Lower lobe of right lung (tissue), 2 donors: Measurements from ENCODE around the gene AHCY. TPM values are rescaled to one million over a fixed set of nuclear protein-coding genes. Genes with fewer than 3 reads are reported as not detected.

Experiments
- ATAC-seq, 2 donors: fragments of 200-7000 bp; cut with Tn5 transposase; one replicate each; pipeline ENCODE4 v1.9.1; 2020 to 2022; ENCODE audit warnings: mild to moderate bottlenecking in 2 of 2, moderate library complexity in 2 of 2
- DNase-seq: peaks from one replicate; pipeline ENCODE4 v3.0.0-alpha.2; 2020
- H3K27ac ChIP-seq: fragments of 200-600 bp; one replicate; pipeline ENCODE4 v1.8.0; 2022
- H3K27me3 ChIP-seq: fragments of 200-600 bp; one replicate; pipeline ENCODE4 v1.8.0; 2022; ENCODE audit warnings: low read depth
- H3K36me3 ChIP-seq: fragments of 200-600 bp; one replicate; pipeline ENCODE4 v1.8.0; 2022; ENCODE audit warnings: mild to moderate bottlenecking
- H3K4me1 ChIP-seq: fragments of 200-600 bp; one replicate; pipeline ENCODE4 v1.8.0; 2022
- H3K4me3 ChIP-seq: fragments of 200-600 bp; one replicate; pipeline ENCODE4 v1.8.0; 2022; ENCODE audit warnings: mild to moderate bottlenecking
- H3K9me3 ChIP-seq: fragments of 200-600 bp; one replicate; pipeline ENCODE4 v1.8.0; 2022
- CTCF ChIP-seq: fragments of 200-600 bp; IDR thresholded peaks from one replicate; pipeline ENCODE4 v1.8.0; 2022; ENCODE audit warnings: antibody characterized with exemption, mild to moderate bottlenecking
- intact Hi-C: fragments of 100-400 bp; cut with DNase I; formaldehyde crosslinking; loops from one replicate; pipeline ENCODE4 v1.11.0; 2022
- total RNA-seq: library from RNA; stranded (reverse); fragmentation: NEBNext Ultra II Directional; extraction: Animal tissue kit (Norgen Biotek cat#: 25700); gene quantifications from one replicate; pipeline ENCODE4 v1.2.1, GENCODE V29; 2021
- donor health status: DM: no; HTN: yes; CAD: no; lungs with severe emphysema.

AHCY gene
- total RNA-seq, 1 donor from 2014 or later: 63.8 TPM

DNA sequence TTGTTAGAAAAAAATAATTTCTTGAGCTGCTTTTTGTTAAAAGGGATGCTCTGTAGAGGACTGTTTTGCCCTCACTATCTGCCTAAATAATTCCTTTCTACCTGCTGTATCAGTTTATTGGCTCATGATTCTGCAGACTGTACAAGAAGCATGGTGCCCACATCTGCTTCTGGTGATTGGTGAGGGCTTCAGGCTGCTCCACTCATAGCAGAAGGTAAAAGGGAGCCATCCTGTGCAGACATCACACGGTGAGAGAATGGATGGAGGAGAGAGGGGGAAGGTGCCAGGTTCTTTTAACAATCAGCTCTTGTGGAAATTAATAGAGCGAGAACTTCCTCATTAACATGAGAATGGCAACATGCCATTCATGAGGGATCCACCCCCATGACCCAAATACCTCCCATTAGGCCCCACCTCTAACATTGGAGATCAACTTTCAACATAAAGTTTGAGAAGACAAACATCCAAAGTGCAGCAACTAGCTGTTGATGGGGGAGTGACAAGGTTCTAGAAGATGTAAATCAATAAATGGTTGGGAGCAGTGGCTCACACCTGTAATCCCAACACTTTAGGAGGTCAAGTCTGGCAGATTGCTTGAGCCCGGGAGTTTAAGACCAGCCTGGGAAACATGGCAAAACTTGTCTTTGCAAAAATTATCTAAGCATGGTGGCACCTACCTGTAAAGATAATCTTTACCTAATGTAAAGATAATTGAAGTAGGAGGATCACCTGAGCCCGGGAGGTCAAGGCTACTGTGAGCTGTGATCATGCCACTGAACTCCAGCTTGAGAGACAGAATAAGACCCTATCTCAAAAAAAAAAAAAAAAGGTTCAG, 15.7 kb upstream of the AHCY start:
- no peak overlapping the region for H3K27ac ChIP-seq
- no peaks in the 10 kb centered on the region for H3K4me1 ChIP-seq
- no peak for TF ChIP-seq CTCF
- H3K36me3 ChIP-seq: no peaks in the 10 kb centered on the region
- ATAC-seq: no peak
- DNase-seq: peak; percentile 5
- H3K27me3 ChIP-seq: no peaks in the 10 kb centered on the region
- intact Hi-C loops: loop anchor here (10.0 kb wide), 1 partner anchor 156 kb away; no protein-coding TSS in a partner anchor
- no peaks in the 10 kb centered on the region for H3K9me3 ChIP-seq
- no peak overlapping the region for H3K4me3 ChIP-seq

GRCh38 chr20:34316196-34316814, 13.2 kb upstream of the AHCY start:
- Histone ChIP-seq H3K9me3 (no peaks in the 10 kb centered on the region), H3K36me3 (no peaks in the 10 kb centered on the region), H3K4me1 (peaks cover 17% of the 10 kb centered on the region), H3K4me3 (no peak overlapping the region), H3K27me3 (peaks cover 13% of the 10 kb centered on the region), H3K27ac (no peak overlapping the region)
- no peak for TF ChIP-seq CTCF
- DNase-seq (peak; percentile 24), ATAC-seq (no peak)
- intact Hi-C loops: loop anchor here (10.0 kb wide), 1 partner anchor 158 kb away; no protein-coding TSS in a partner anchor

DNA sequence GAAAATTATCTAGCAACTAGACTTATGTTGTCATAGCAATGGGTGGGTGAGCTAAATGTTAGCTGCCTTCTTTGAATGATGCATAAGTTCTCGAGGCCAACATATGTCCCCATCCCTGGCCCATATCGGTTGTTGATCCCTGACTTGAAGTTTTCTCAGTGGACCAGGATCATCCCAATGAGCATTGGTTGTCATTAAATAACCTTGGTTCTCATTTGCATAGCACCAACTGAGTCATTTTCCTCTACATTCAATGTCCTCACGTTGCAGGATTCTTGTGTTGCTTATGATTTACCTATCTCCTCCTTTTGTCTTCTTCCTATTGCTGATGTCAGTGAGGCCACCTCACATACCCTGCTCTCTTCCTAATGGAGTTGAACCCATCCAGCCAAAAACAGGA, 12.1 kb upstream of the AHCY start:
- Histone ChIP-seq H3K36me3 (no peaks in the 10 kb centered on the region), H3K4me1 (peaks cover 21% of the 10 kb centered on the region), H3K9me3 (no peaks in the 10 kb centered on the region), H3K4me3 (no peak overlapping the region), H3K27ac (no peak overlapping the region), H3K27me3 (peaks cover 20% of the 10 kb centered on the region)
- DNase-seq (no peak), ATAC-seq (no peak)
- TF ChIP-seq CTCF: no peak
- intact Hi-C loops: loop anchor here (10.0 kb wide), 1 partner anchor 160 kb away; no protein-coding TSS in a partner anchor

- H3K27ac ChIP-seq: no peak overlapping the region
- peak overlapping the region; percentile 27 for H3K4me3 ChIP-seq
- peak; percentile 86 for DNase-seq
- peak; percentile 98 to 99 for ATAC-seq
- intact Hi-C loops: loop anchor here (10.0 kb wide), 1 partner anchor 162 kb away; no protein-coding TSS in a partner anchor
- peak; percentile 99 for TF ChIP-seq CTCF
- H3K36me3 ChIP-seq: no peaks in the 10 kb centered on the region
- peaks cover 21% of the 10 kb centered on the region for H3K4me1 ChIP-seq
- no peaks in the 10 kb centered on the region for H3K9me3 ChIP-seq
- peaks cover 20% of the 10 kb centered on the region for H3K27me3 ChIP-seq
Observed at GRCh38 chr20:34312544-34313217, 9.5 kb upstream of the AHCY start.

DNA sequence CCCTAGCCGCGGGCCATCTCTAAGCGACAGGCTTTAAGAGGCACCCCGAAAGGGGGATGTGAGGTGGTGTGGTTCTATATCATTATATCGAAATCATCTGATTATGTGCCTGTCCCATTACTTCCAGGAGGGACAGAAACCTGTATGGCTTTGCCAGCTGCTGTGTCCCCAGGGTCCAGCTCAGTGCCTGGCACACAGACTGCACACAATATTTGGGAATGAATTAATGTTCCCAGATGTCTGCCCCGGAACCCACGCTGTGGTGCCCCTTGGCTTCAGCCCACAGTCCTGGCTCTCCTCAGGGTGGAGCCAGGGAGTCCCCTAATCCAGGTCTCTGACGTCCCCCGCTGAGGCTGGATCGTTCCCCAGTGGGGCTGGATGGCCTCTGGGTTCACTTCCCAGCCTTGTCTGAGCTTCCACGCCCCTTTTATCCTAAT, 8.9 kb upstream of the AHCY start:
- no peak for DNase-seq
- Histone ChIP-seq H3K4me1 (peaks cover 21% of the 10 kb centered on the region), H3K4me3 (peak overlapping the region; percentile 27), H3K27ac (no peak overlapping the region), H3K27me3 (peaks cover 20% of the 10 kb centered on the region), H3K36me3 (no peaks in the 10 kb centered on the region), H3K9me3 (no peaks in the 10 kb centered on the region)
- TF ChIP-seq CTCF: no peak
- peak; percentile 23 to 49 for ATAC-seq
- intact Hi-C loops: loop anchor here (10.0 kb wide), 1 partner anchor 163 kb away; no protein-coding TSS in a partner anchor
